H9 (cell line): ENCODE measurements around the gene SCUBE2. TPM values are rescaled to one million over a fixed set of nuclear protein-coding genes. Genes with fewer than 3 reads are reported as not detected.

Experiments
- DNase-seq: peaks from one replicate; pipeline ENCODE4 v3.0.0-alpha.2; 2017
- H2AFZ ChIP-seq: one replicate; pipeline ENCODE4 v1.6.1; 2013; ENCODE audit warnings: mild to moderate bottlenecking, low read length, control low read depth, moderate library complexity
- H2AK5ac ChIP-seq: 2 replicates; pipeline ENCODE4 v1.6.1; 2013; ENCODE audit warnings: low read length, control low read depth, mixed read lengths; ENCODE audit not compliant: insufficient read length
- H2BK120ac ChIP-seq: one replicate; pipeline ENCODE4 v1.6.1; 2013; ENCODE audit warnings: low read depth, mild to moderate bottlenecking, low read length, control low read depth, inconsistent platforms; ENCODE audit not compliant: poor library complexity, severe bottlenecking
- H2BK12ac ChIP-seq: 2 replicates; pipeline ENCODE4 v1.6.1; 2013; ENCODE audit warnings: low read length, control low read depth, mixed read lengths, low read depth; ENCODE audit not compliant: insufficient read length
- H2BK15ac ChIP-seq: 2 replicates; pipeline ENCODE4 v1.6.1; 2013; ENCODE audit warnings: low read depth, low read length, control low read depth
- H2BK20ac ChIP-seq: one replicate; pipeline ENCODE4 v1.6.1; 2013; ENCODE audit warnings: low read depth, mild to moderate bottlenecking, low read length, control low read depth, inconsistent platforms; ENCODE audit not compliant: poor library complexity, severe bottlenecking
- H2BK5ac ChIP-seq: 2 replicates; pipeline ENCODE4 v1.6.1; 2013; ENCODE audit warnings: low read length, control low read depth, mixed read lengths; ENCODE audit not compliant: insufficient read length
- H3K14ac ChIP-seq: 2 replicates; pipeline ENCODE4 v1.6.1; 2013; ENCODE audit warnings: low read length, control low read depth; ENCODE audit not compliant: insufficient read depth
- H3K18ac ChIP-seq: 2 replicates; pipeline ENCODE4 v1.6.1; 2013; ENCODE audit warnings: low read depth, mild to moderate bottlenecking, mixed read lengths, low read length, control low read depth; ENCODE audit not compliant: insufficient read length
- H3K23ac ChIP-seq: 2 replicates; pipeline ENCODE4 v1.6.1; 2013; ENCODE audit warnings: low read length, control low read depth, mixed read lengths, low read depth; ENCODE audit not compliant: insufficient read length
- H3K23me2 ChIP-seq: 2 replicates; pipeline ENCODE4 v1.6.1; 2013; ENCODE audit warnings: low read depth, mild to moderate bottlenecking, mixed read lengths, low read length, control low read depth; ENCODE audit not compliant: insufficient read length, poor library complexity, severe bottlenecking
- H3K27ac ChIP-seq: 2 replicates; pipeline ENCODE4 v1.5.1; 2013; ENCODE audit warnings: low read length, control low read depth, mixed read lengths, low read depth; ENCODE audit not compliant: insufficient read length
- H3K27me3 ChIP-seq: 2 replicates; pipeline ENCODE4 v1.6.1; 2013; ENCODE audit warnings: low read length, control low read depth, inconsistent platforms; ENCODE audit not compliant: insufficient read depth
- H3K4ac ChIP-seq: 2 replicates; pipeline ENCODE4 v1.6.1; 2013; ENCODE audit warnings: low read depth, mild to moderate bottlenecking, control low read depth, inconsistent platforms, low read length, moderate library complexity
- H3K4me1 ChIP-seq: 2 replicates; pipeline ENCODE4 v1.6.1; 2013; ENCODE audit warnings: low read length, control low read depth, inconsistent platforms; ENCODE audit not compliant: insufficient read depth
- H3K4me2 ChIP-seq: 2 replicates; pipeline ENCODE4 v1.6.1; 2013; ENCODE audit warnings: low read length, control low read depth, mixed read lengths; ENCODE audit not compliant: insufficient read length, insufficient read depth
- H3K56ac ChIP-seq: 2 replicates; pipeline ENCODE4 v1.6.1; 2013; ENCODE audit warnings: low read depth, mild to moderate bottlenecking, mixed read lengths, low read length, control low read depth; ENCODE audit not compliant: insufficient read length
- H3K79me1 ChIP-seq: 2 replicates; pipeline ENCODE4 v1.6.1; 2013; ENCODE audit warnings: low read depth, mild to moderate bottlenecking, moderate library complexity, low read length, control low read depth, inconsistent platforms; ENCODE audit not compliant: insufficient read depth, poor library complexity, severe bottlenecking
- H3K79me2 ChIP-seq: 2 replicates; pipeline ENCODE4 v1.6.1; 2013; ENCODE audit warnings: low read length, control low read depth, inconsistent platforms; ENCODE audit not compliant: insufficient read depth
- H3K9ac ChIP-seq: 2 replicates; pipeline ENCODE4 v1.6.1; 2013; ENCODE audit warnings: low read length, control low read depth, mixed read lengths; ENCODE audit not compliant: insufficient read length; ENCODE audit errors: extremely low read depth
- H3K9me3 ChIP-seq: one replicate; pipeline ENCODE4 v1.6.1; 2013; ENCODE audit warnings: low read depth, low read length, inconsistent platforms; ENCODE audit not compliant: control insufficient read depth
- H3T11ph ChIP-seq: one replicate; pipeline ENCODE4 v1.6.1; 2013; ENCODE audit warnings: mild to moderate bottlenecking, low read length, control low read depth, inconsistent platforms
- H4K20me1 ChIP-seq: one replicate; pipeline ENCODE4 v1.6.1; 2013; ENCODE audit not compliant: control insufficient read depth, insufficient read length, insufficient read depth
- H4K5ac ChIP-seq: 2 replicates; pipeline ENCODE4 v1.6.1; 2013; ENCODE audit warnings: low read depth, mild to moderate bottlenecking, mixed read lengths, low read length, control low read depth; ENCODE audit not compliant: insufficient read length
- H4K8ac ChIP-seq: replicated peaks from 2 replicates; pipeline ENCODE4 v1.6.1; 2013; ENCODE audit warnings: low read length, control low read depth, mixed read lengths, low read depth; ENCODE audit not compliant: insufficient read length
- H4K91ac ChIP-seq: 2 replicates; pipeline ENCODE4 v1.6.1; 2013; ENCODE audit warnings: low read depth, mild to moderate bottlenecking, moderate library complexity, mixed read lengths, low read length, control low read depth; ENCODE audit not compliant: insufficient read length
- H3K27ac Mint-ChIP-seq, 3 experiments: 2 replicates in 2 of 3; 3 replicates in 1 of 3; pipeline ENCODE4 v1.8.0; 2020 to 2021; ENCODE audit warnings: mixed read lengths in 3 of 3, mild to moderate bottlenecking in 1 of 3, moderate library complexity in 1 of 3
- H3K27me3 Mint-ChIP-seq: 2 replicates; pipeline ENCODE4 v1.8.0; 2021; ENCODE audit warnings: low read depth, mild to moderate bottlenecking, moderate library complexity, mixed read lengths
- H3K36me3 Mint-ChIP-seq, 3 experiments: 2 replicates in 2 of 3; 3 replicates in 1 of 3; pipeline ENCODE4 v1.8.0; 2020 to 2021; ENCODE audit warnings: low read depth in 3 of 3, mixed read lengths in 3 of 3; ENCODE audit not compliant: insufficient read depth in 1 of 3
- H3K4me1 Mint-ChIP-seq, 2 experiments: 2 replicates each; pipeline ENCODE4 v1.8.0; 2020; ENCODE audit warnings: mixed read lengths in 2 of 2
- H3K4me3 Mint-ChIP-seq, 2 experiments: 2 replicates in 1 of 2; 3 replicates in 1 of 2; pipeline ENCODE4 v1.8.0; 2020 to 2021; ENCODE audit warnings: mild to moderate bottlenecking in 2 of 2, mixed read lengths in 2 of 2, moderate library complexity in 1 of 2
- H3K9me3 Mint-ChIP-seq, 2 experiments: 2 replicates in 1 of 2; 3 replicates in 1 of 2; pipeline ENCODE4 v1.8.0; 2020; ENCODE audit warnings: mild to moderate bottlenecking in 2 of 2, mixed read lengths in 2 of 2, moderate library complexity in 1 of 2
- CTCF ChIP-seq: fragments of 200-600 bp; sonication (generic); conservative IDR thresholded peaks from 3 replicates; pipeline ENCODE4 v1.8.0; 2021; ENCODE audit warnings: antibody characterized with exemption, mild to moderate bottlenecking
- WGBS: extraction: QIAGEN DNeasy Blood & Tissue Kit; methylation state at CpG from one replicate; pipeline ENCODE4 v1.1.7; 2013; ENCODE audit warnings: missing lambda C conversion rate, low lambda C conversion rate, mixed read lengths; ENCODE audit not compliant: insufficient read length; ENCODE audit errors: extremely low coverage; 5-methylcytosine and 5-hydroxymethylcytosine counted together
- total RNA-seq: library from RNA; stranded (reverse); gene quantifications from 2 replicates; pipeline ENCODE4 v1.2.1, GENCODE V29; 2021

Gene SCUBE2
- total RNA-seq, 1 experiment from 2014 or later: 1.6 TPM

- H3K9me3 Mint-ChIP-seq: no peaks in the 10 kb centered on the region; a peak in 1 of 5 replicates
- Histone ChIP-seq H2BK20ac (no peak overlapping the region), H3T11ph (no peak overlapping the region), H3K14ac (no peak overlapping the region), H3K23ac (no peak overlapping the region), H3K56ac (no peak overlapping the region), H2BK120ac (no peak overlapping the region), H3K18ac (no peak overlapping the region), H4K91ac (no peak overlapping the region), H2AK5ac (no peak overlapping the region), H3K4ac (no peak overlapping the region), H3K9me3 (no peaks in the 10 kb centered on the region), H4K8ac (no peak overlapping the region), H3K9ac (no peak overlapping the region), H3K27me3 (no peaks in the 10 kb centered on the region), H3K23me2 (no peaks in the 10 kb centered on the region), H2BK15ac (no peak overlapping the region), H3K79me2 (no peaks in the 10 kb centered on the region), H2BK12ac (no peak overlapping the region), H3K27ac (no peak overlapping the region), H4K5ac (no peak overlapping the region), H3K79me1 (no peaks in the 10 kb centered on the region), H3K4me1 (no peaks in the 10 kb centered on the region), H2AFZ (no peak overlapping the region), H4K20me1 (no peaks in the 10 kb centered on the region), H3K4me2 (no peak overlapping the region), H2BK5ac (no peak overlapping the region)
- H3K4me3 Mint-ChIP-seq: no peak overlapping the region
- no peak for TF ChIP-seq CTCF
- H3K27me3 Mint-ChIP-seq: peaks cover 5% of the 10 kb centered on the region; the same call in 1 of the 2 replicates
- H3K4me1 Mint-ChIP-seq: no peaks in the 10 kb centered on the region
- DNase-seq: no peak
- no peak overlapping the region for H3K27ac Mint-ChIP-seq
- no peaks in the 10 kb centered on the region for H3K36me3 Mint-ChIP-seq
- WGBS: no CpG with 5 or more reads among the region's 2 CpGs
Measured at GRCh38 chr11:8983552-8983951, 107.8 kb downstream of the SCUBE2 start.
